ENCODE data around the gene TMC2.

TMC2 gene

GRCh38 chr20:2578475-2579192, 42.3 kb downstream of the TMC2 start:
- DNase-seq (ENCODE audit: low read depth), result no peak

DNA sequence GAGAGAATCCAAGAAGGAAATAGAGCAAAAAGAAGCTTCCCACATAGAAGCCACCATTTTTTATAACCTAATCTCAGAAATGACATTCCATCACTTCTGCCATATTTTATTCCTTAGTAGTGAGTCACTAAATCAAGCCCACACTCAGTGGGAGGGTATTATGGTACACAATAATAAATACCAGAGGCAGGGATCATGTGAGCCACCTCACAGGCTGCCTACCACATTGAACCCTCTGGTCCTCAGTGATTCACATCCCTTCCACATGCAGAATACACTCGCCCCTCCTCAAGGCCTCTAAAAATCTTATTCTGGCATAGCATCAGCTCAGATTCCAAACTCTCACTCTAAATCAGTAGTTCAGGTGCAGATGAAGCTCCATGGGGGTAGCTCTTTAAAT, 49.4 kb downstream of the TMC2 start:
- DNase-seq (ENCODE audit: low read depth), result no peak

- DNase-seq (ENCODE audit: low read depth), result no peak
These were observed 57.4 kb downstream of the TMC2 start for GRCh38 chr20:2593756-2594155.

DNA sequence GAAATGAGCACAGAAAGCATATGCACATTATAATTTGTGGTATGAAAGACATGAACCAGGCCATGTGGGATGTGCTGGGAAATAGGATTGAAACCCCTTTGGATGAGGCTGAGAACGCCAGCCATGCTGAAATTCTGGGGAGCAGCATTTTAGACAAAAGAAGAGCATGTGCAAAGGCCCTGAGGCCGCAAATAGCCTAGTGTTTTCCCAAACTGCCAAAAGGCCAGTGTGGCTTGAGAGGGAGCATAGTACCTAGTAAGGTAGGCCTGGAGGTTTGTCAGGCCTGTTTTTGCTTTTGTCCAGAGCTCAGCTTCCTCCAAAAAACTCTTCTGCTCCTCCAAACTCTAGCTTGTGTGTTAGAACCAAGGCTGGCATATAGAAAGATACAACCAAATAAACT, 58.7 kb downstream of the TMC2 start:
- no peak for DNase-seq (ENCODE audit: low read depth)

DNA sequence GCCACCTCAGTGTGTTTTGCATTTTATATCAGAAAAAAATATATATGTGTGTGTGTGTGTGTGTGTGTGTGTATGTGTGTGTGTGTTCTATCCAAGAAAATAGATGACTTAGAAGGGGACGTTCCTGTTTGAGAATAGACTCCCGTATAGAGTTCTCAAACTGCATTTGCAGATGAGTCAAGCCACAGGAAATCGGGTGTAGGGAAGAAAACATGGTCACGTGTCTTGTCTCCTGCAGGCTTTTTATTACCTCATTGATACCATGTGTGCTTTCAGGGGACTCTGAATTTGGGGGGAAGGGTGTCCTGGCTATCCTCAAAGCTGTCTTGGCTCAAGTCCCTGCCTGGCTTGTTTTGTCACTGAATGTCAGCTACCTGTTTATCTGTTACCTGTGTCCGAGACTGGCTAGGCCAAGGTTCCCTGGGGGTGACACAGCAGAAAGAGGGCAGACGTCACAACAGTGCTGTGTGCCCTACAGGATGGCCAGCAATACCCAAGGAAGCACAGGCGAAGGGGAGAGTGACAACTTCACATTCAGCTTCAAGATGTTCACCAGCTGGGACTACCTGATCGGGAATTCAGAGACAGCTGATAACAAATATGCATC, 60.4 kb downstream of the TMC2 start:
- no peak for DNase-seq (ENCODE audit: low read depth)

DNA sequence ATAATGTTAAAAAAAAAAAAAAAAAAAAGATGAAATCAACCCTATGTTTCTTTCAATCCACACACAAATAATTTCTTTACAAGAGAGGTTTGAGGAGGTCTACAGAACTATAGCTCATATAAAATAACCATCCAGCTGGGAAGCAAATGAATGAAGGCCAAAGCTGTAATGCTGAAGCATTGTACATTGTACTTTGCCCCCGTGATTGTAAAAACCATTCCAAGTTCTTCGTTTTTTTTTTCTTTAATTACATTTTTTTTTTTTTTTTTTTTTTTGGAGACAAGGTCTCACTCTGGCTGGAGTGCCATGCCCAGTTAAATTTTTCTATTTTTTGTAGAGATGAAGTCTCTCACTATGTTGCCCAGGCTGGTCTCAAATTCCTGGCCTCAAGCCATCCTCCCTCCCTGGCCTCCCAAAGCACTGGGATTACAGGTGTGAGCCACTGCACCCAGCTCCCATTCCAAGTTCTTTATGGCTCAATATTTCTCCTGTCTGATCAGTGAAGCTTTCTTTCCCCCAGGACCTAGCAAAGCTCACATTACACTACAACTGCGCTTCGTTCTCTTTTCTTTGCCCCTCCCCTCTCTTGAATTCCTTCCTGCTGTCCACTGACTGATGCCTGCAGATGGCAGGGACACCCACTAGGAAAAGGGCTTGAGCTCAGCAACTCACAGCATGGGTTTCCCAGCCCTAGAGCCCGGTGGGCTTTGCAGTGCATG, 63.1 kb downstream of the TMC2 start:
- no peak for DNase-seq (ENCODE audit: low read depth)

DNA sequence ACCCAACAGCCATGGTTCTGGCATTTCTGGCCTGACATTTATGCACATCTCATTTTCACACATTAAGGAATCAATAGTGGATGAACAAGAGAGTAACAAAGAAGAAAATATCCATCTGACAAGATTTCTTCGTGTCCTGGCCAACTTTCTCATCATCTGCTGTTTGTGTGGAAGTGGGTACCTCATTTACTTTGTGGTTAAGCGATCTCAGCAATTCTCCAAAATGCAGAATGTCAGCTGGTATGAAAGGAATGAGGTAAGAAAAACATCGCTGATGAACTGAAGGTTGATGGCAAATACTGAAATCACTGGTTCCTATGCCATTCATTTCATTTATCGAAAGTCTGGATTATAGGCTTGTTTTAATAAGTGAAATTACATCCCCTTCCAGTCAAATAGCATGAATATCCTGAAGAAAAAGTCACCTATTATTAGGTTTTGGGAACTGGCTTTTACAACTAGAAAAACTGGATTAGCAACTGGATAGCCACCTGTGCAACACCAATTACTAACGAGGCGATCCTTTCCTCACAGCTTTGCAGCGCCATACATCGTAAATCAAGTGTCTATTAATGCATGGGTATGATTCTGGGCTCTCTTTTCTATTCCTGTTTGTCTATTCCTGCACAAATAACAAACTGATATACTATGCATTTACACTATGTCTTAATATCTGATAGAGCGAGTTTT, 65.8 kb downstream of the TMC2 start:
- DNase-seq (ENCODE audit: low read depth), result no peak

DNA sequence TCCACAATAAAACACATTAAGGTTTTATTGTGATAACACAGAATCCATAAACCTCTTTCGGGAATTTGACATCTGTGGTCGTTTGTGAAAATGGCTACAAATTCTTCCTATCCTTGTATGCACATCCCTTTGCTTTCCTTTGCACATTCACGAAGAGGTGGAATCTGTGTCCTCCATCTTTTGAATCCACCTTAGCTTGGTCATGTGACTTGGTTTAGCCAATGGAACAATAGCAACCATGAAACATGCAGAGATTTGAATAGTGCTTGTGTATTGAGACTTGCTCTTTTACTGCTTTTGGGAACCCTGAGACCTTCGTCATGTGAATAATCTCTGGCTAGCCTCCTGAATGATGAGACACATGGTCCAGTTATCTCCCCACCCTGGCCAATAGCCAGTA, 66.4 kb downstream of the TMC2 start:
- no peak for DNase-seq (ENCODE audit: low read depth)

DNA sequence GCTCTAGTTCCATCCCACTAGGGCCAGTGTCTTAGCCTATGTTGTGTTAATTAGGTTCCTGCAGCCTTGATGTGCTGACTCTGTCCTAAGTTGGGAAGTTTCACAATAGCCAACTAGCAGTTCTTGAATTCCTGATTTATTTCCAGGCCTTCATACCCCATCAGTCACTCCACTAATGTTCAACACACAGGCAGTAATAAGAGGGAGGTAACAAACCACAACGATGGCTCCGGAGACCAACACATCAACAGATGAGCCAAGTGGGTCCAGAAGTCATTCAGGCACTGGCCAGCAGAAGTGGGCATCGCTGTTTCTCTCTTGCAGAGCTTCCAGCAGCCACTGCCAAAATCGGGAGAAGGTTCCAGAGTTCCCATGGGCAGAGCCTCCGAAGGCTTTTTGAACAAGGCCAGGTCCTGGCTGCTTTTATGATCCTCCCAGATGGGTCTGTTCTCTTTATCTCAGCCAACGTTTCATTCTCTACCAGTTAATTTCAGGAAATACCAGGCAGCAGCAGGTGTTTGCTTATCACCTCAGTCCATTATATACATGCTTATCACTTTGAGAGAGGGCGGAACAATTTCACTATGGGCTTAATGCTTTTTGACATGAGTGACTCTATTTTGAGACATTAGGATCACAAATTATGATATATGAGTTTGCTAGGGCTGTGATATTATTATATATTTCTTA, 67.6 kb downstream of the TMC2 start:
- DNase-seq (ENCODE audit: low read depth), result no peak

DNA sequence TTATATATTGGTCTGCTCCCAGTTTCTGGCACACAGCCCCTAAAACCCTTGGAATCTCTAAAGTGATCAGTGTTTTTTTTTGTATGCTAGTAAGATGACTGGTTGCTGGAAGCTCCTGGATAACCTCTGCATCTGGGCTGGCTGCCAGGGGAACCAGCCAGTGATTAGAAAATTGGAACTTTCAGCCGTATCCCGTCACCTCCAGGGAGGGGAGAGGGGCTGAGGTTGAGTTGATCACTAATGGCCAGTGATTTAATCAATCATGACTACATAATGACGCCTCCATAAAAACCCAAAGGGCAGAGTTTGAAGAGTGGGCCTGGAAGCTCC, 68.1 kb downstream of the TMC2 start:
- DNase-seq (ENCODE audit: low read depth), result no peak

- no peak for DNase-seq (ENCODE audit: low read depth)
These were observed 70.2 kb downstream of the TMC2 start for GRCh38 chr20:2606507-2607006.

DNA sequence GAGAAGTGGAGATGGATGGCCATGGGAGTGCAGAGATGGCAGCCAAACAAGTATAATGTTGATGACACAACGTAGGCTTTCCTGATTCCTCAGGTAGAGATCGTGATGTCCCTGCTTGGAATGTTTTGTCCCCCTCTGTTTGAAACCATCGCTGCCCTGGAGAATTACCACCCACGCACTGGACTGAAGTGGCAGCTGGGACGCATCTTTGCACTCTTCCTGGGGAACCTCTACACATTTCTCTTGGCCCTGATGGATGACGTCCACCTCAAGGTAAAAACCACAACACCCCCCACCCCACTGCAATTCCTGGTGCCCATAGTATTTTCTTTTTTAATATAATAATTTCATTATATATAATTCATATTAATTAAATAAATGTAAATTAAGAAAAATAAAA, 74.0 kb downstream of the TMC2 start:
- no peak for DNase-seq (ENCODE audit: low read depth)

DNA sequence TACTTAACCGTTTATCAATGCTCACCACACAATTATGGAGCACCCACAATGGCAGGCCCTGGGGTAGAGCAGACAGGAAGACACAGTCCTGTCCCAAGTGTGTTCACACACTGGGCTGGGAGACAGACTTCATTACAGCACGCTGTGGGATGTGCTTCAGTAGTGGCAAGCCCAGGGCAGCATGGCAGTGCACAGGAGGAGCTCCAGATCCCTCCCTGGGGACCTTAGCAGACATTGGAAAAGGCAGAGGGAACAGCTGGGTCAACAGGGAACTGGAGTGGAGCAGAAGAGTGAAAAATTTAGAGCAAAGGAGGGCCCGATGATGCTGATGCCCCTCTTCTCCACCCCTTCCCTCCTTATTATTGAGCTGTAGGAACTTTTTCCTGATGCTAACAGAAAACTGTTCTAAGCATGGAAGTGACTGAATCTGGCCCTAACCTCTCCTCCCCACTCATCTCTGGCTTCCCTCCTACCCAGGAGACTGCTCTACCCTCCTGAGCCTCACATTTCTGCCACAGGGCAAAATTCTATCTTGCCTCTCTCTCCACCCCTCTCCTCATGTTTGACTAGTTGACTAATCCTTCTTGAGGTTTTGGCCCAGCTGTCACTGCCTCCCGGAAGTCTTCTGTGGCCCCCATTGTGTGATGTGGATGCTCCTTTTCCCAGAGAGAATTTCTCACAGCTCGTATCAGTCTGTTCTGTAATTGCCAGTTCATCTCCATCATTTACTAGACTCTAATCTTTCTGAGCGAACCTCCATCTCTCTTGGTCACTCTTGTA, 74.8 kb downstream of the TMC2 start:
- no peak for DNase-seq (ENCODE audit: low read depth)

- no peak for DNase-seq (ENCODE audit: low read depth)
These were observed 75.7 kb downstream of the TMC2 start for GRCh38 chr20:2612073-2612472.

DNA sequence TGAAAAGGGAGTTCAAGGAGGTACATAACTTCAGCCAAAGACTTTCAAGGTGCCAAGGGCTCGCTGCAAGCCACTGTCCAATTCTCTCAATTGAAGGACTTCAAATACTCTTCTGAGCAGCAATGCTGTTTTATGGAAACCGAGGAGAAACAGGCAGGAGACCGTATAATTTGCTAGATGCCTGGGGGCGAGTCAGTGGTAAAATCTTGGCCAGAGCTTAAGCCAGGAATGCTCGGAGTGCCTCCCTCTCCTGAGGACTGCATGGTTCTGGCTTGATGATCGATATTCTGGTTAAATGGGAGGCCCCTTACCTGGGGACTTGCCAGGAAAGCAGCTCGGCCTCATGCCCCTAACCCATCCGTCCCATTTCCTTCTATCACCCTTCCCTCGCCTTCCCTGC, 80.3 kb downstream of the TMC2 start:
- no peak for DNase-seq (ENCODE audit: low read depth)

GRCh38 chr20:2617099-2617714, 80.8 kb downstream of the TMC2 start:
- no peak for DNase-seq (ENCODE audit: low read depth)

- no peak for DNase-seq (ENCODE audit: low read depth)
These were observed 82.4 kb downstream of the TMC2 start for GRCh38 chr20:2618815-2619214.

- DNase-seq (ENCODE audit: low read depth), result no peak
These were observed 83.0 kb downstream of the TMC2 start for GRCh38 chr20:2619337-2619736.

GRCh38 chr20:2619961-2620595, 83.7 kb downstream of the TMC2 start:
- DNase-seq (ENCODE audit: low read depth), result no peak

DNA sequence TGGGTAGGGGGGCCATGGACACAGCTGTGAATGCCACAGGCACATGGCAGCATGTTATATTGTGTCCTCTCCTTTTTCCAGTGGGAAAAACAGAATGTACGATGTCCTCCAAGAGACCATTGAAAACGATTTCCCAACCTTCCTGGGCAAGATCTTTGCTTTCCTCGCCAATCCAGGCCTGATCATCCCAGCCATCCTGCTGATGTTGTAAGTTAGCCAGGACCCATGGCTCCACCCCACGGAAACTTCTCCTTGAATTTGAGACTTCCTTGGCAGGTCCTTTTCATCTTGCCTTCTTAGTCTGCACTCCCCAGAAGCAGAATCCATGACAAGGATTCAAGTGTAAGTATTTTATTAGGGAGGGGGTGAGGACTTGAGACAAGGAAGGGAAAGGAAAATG, 87.8 kb downstream of the TMC2 start:
- DNase-seq (ENCODE audit: low read depth), result no peak

All from GM04503 (cell line).